ENCODE results near the gene INHBC.
"Not testable (repeated sequence)": the region's sequence is repeated elsewhere in the genome, so short reads cannot be mapped to it uniquely, and the experiment has no call there.

Gene INHBC

GRCh38 chr12:57487055-57487596 lies 52.5 kb downstream of the INHBC start:
- no peak for DNase-seq (ENCODE audit: low spot score)

- DNase-seq (ENCODE audit: low spot score) = peak; percentile 99
Measured at GRCh38 chr12:57487597-57488401, 53.2 kb downstream of the INHBC start, which contains the start of gene MARS1. Gene MARS1, plus strand, starts transcription at chr12:57488068. Its CDS starts 23 bp downstream, at chr12:57488091.

DNA sequence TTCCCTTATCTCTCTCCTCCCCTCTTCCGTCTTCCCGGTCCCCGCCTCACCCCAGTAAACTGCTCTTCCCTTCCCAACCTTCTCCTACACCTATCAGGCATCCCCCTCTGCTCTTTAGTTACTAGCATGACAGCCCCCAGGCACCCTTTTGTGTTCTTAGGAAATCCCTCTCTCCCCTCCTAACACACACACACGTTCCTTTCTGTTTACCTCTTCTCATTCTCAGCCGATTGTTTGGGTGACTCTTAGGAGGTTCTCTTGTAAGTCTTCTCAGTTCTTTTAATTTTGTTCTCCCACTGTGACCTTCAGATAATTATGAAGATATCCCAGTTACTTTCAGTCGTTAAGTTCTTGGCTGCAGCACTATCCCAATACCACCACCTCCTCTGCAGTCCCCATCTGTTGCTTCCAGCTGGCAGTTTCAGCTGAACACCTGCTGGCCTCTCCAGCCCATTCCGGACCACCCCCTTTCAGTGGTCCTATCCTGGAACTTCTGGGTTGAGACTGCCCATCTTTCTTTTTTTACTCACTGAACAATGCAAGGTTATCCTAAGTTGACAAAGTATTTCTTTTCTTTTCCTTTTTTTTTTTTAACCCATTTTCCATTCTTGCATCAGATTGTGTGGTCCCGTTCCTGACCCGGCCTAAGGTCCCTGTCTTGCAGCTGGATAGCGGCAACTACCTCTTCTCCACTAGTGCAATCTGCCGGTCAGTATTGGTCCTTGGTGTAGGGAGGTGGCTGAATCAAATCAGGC lies 54.0 kb downstream of the INHBC start:
- no peak for DNase-seq (ENCODE audit: low spot score)

- no peak for DNase-seq (ENCODE audit: low spot score)
Measured at GRCh38 chr12:57489157-57489641, 54.6 kb downstream of the INHBC start.

DNA sequence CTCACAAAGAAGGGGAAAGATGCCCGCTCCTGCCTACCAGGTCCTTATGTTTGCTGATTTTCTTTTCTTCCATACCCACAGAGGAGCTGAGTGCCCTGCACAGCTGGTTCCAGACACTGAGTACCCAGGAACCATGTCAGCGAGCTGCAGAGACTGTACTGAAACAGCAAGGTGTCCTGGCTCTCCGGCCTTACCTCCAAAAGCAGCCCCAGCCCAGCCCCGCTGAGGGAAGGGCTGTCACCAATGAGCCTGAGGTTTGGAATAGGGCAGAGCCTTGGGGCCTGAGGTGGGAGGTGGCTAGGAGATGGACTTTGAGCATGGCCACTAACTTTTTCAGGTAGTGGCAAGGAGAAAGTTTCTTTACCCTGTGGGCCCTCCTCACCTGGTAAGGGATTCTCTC lies 55.5 kb downstream of the INHBC start:
- DNase-seq (ENCODE audit: low spot score) = no peak

DNA sequence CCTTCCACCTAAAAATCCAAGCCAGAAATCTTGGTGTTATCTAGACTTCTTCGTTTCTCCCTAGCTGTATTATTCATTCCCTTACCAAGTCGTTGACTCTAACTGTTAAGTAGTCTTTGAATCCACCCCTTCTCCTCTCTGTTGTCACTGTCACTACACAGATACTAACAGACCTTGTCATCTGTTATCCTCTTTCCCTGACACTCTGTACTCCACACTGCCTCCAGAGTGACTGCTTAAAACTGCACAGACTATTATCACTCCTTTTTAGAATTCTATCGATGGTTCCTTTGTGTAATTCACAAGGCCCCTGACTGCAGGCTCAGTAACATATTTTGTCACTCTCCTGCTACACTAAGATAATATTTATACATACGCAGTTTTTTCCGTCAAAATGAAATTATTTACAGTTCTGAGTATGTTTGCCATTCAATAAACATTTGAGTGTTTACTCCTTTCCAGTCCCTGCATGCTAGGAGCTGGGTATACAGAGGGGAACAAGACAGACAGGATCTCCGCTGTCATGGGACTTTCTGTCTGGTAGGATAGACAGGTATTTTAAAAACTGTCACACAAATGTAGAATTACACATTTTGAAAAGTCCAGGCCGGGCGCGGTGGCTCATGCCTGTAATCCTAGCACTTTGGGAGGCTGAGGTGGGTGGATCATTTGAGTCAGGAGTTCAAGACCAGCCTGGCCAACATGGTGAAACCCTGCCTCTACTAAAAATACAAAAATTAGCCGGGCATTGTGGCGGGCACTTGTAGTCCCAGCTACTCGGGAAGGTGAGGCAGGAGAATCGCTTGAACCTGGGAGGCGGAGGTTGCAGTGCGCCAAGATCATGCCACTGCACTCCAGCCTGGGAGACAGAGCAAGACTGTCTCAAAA lies 57.1 kb downstream of the INHBC start:
- DNase-seq (ENCODE audit: low spot score) = no peak

GRCh38 chr12:57495051-57495701 lies 60.6 kb downstream of the INHBC start:
- not testable (repeated sequence) for DNase-seq (ENCODE audit: low spot score)

DNA sequence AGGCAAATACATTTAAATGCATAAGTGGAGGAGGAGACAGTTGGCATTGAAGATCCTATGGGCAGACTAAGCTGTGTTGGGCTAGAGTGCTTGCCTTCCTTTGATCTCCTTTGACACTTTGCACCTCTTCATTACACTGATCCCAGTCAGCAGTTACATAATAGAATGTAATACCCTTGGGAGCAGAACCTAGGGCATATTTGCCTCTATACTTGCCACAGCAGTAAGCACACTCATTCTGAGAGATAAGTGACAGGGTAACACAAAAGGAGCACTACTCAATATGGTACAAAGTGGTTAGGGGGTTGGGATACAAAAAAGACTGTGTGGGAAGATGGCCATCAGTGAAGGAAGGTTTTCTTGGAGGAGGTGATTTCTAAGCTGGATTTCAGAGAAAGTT lies 62.2 kb downstream of the INHBC start:
- DNase-seq (ENCODE audit: low spot score) = no peak

- DNase-seq (ENCODE audit: low spot score) = no peak
Measured at GRCh38 chr12:57497223-57498131, 62.9 kb downstream of the INHBC start.

GRCh38 chr12:57498132-57498502 lies 63.5 kb downstream of the INHBC start:
- DNase-seq (ENCODE audit: low spot score) = no peak

- DNase-seq (ENCODE audit: low spot score) = no peak
Measured at GRCh38 chr12:57498571-57498970, 64.0 kb downstream of the INHBC start.

GRCh38 chr12:57500213-57500612 lies 65.6 kb downstream of the INHBC start:
- no peak for DNase-seq (ENCODE audit: low spot score)

All from LoVo (cell line).